Subcutaneous abdominal adipose tissue (tissue), 5 donors: ENCODE results near the gene GARIN5A.

ENCODE experiments used
- H3K27ac ChIP-seq: one replicate; pipeline ENCODE4 v1.7.0; 2013; ENCODE audit warnings: low read depth, mild to moderate bottlenecking, inconsistent platforms, low read length, moderate library complexity
- H3K27me3 ChIP-seq, 5 donors: one replicate each; pipeline ENCODE4 v1.7.0; 2013; ENCODE audit warnings: low read length in 5 of 5, inconsistent platforms in 1 of 5; ENCODE audit not compliant: control insufficient read depth in 5 of 5, insufficient read depth in 4 of 5
- H3K36me3 ChIP-seq, 5 donors: one replicate each; pipeline ENCODE4 v1.7.0; 2013; ENCODE audit warnings: low read length in 5 of 5; ENCODE audit not compliant: control insufficient read depth in 5 of 5, insufficient read depth in 5 of 5
- H3K4me1 ChIP-seq, 5 donors: one replicate each; pipeline ENCODE4 v1.7.0; 2013; ENCODE audit warnings: low read length in 5 of 5, mild to moderate bottlenecking in 3 of 5, moderate library complexity in 1 of 5; ENCODE audit not compliant: control insufficient read depth in 5 of 5, insufficient read depth in 5 of 5
- H3K4me3 ChIP-seq, 5 donors: one replicate each; pipeline ENCODE4 v1.7.0; 2013; ENCODE audit warnings: low read length in 5 of 5, low read depth in 1 of 5
- H3K9ac ChIP-seq, 5 donors: one replicate each; pipeline ENCODE4 v1.7.0; 2013; ENCODE audit warnings: low read length in 5 of 5, mild to moderate bottlenecking in 4 of 5, moderate library complexity in 3 of 5
- H3K9me3 ChIP-seq, 5 donors: one replicate each; pipeline ENCODE4 v1.7.0; 2013; ENCODE audit warnings: low read length in 5 of 5; ENCODE audit not compliant: control insufficient read depth in 5 of 5
- donor health status: healthy.
- donor health status: healthy.
- donor health status: healthy.
- donor health status: healthy.
- donor health status: healthy.

GARIN5A gene

DNA sequence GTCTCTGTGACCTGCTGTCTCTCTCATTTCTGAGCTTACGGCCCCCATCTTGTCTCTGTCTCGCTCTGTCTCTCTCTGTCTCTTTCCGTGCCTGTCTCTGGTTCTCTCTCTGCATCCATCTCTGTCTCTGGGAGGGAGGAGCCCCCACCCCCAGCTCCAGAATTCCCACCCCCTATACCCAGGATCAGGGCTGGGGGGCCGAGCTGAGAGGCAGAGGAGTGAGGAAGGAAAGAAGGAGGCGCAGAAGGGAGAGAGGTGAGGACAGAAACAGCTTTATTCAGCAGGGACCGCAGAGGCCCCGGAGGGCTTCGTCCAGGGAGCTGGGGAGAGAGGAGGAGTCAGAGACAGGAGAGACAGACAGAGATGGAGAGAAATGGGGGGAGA lies 20.4 kb upstream of the GARIN5A start:
- Histone ChIP-seq H3K36me3 (no peaks in the 10 kb centered on the region), H3K9ac (no peak overlapping the region), H3K27me3 (peaks cover 0 to 27% (median 7%) of the 10 kb centered on the region in 5 donors), H3K9me3 (no peaks in the 10 kb centered on the region), H3K4me1 (peaks cover 0 to 5% (median 0%) of the 10 kb centered on the region in 5 donors), H3K27ac (no peak overlapping the region), H3K4me3 (no peak overlapping the region)

DNA sequence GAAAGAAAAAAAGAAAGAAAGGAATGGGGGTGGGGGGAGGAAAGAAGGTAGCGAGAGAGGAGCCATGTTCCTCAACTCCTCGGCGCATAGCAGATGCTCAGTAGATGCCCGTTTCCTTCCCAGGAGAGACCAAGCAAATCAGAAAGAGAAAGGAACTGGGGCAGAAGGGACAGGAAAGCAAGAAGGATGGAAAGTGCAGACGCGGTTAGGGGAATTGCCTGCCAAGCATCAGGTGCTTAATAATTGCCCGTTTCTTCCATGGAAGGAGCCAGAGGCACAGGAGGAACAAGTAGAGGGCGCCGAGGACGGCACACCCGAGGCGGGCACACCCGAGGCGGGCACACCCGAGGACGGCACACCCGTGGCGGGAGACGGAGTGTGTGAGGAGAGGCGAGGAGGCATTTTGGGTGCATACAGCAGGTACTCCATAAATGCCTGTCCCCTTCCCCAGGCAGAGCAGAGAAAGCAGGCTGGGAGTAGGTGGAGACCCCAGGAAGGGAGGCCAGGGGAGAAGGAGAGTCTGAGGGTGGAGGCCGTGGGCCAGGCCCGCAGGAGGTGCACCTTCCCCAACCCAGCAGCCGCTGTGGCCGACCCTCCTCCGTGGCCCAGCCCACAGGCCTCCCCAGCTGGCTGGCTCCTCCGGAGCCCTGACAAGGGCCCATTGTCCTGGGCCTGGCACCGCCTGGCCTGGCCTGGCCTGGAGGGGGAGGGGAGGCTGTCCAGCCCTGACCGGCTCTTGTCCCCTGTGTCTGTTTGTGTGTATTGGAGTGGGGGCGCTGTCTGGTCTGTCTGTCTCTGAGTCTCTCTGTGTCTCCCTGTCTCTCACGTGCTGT lies 19.8 kb upstream of the GARIN5A start:
- Histone ChIP-seq H3K4me1 (peaks cover 0 to 9% (median 0%) of the 10 kb centered on the region in 5 donors), H3K36me3 (no peaks in the 10 kb centered on the region), H3K9ac (no peak overlapping the region), H3K4me3 (no peak overlapping the region), H3K9me3 (no peaks in the 10 kb centered on the region), H3K27me3 (peaks cover 5 to 33% (median 10%) of the 10 kb centered on the region in 5 donors), H3K27ac (no peak overlapping the region)

DNA sequence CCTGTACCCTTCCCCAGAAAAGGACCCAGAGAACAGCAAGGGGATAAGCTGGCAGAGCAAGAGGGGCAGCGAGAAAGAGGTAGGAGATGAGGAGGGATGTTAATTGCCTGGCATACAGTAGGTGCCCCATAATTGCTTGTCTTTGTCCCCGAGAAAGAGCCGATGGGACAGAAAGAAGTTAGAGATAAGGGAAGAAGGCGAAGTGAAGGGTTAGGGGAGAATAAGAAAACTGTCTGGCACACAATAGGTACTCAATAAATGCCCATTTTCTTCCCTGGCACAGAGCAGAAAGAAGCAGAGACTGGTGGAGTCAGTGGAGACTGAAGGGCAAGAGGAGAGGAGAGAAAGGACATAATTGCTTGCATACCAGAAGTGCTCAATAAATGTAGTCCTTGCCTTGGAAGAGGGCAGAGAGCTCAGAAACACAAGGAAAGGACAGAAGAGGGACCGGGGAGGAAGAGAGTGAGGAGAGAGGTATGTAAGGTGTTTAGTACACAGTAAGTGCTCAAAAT lies 18.4 kb upstream of the GARIN5A start:
- no peak overlapping the region for H3K4me3 ChIP-seq
- H3K9ac ChIP-seq: no peak overlapping the region
- no peak overlapping the region for H3K27ac ChIP-seq
- H3K36me3 ChIP-seq: no peaks in the 10 kb centered on the region
- H3K4me1 ChIP-seq: peaks cover 0 to 11% (median 0%) of the 10 kb centered on the region in 5 donors
- peaks cover 0 to 3% (median 0%) of the 10 kb centered on the region in 5 donors for H3K9me3 ChIP-seq
- peaks cover 7 to 41% (median 18%) of the 10 kb centered on the region in 5 donors for H3K27me3 ChIP-seq

DNA sequence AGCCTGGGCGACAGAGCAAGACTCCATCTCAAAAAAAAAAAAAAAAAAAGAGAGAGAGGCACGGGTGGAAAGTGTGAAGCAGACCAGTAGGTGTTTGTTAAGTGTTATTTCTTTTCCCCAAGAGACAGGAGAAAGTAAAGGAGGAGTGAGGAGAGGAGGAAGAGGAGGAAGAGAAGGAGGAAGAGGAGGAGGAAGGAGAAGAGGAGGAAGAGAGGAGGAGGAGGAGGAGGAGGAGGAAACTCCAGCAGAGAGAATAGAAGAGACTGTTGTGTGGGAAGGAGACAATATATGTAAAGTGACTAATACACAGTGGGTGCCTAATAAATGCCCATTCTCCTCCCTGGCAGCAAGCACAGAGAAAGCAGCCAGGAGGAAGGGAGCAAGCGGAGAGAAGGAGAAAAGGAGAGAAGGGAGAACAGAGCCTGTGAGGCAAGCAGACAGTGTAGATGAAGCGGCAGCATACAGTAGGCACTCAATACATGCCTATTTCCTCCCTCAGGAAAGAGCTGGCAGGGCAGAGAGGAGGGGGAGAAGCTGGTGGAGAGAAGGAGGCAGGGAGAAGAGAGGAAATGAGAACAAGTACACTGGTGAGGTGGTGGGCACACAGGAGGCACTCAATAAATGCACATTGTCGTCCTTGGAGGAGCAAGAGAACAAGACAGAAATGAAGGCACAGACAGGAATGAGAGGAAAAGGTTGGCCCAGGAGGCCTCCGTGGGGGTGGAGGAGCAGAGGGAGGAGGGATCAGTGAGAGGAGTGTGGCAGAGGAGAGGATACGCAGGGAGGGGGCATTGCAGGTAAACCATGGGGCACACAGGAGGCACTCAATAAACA lies 17.8 kb upstream of the GARIN5A start:
- Histone ChIP-seq H3K4me3 (no peak overlapping the region), H3K27me3 (peaks cover 7 to 40% (median 21%) of the 10 kb centered on the region in 5 donors)

DNA sequence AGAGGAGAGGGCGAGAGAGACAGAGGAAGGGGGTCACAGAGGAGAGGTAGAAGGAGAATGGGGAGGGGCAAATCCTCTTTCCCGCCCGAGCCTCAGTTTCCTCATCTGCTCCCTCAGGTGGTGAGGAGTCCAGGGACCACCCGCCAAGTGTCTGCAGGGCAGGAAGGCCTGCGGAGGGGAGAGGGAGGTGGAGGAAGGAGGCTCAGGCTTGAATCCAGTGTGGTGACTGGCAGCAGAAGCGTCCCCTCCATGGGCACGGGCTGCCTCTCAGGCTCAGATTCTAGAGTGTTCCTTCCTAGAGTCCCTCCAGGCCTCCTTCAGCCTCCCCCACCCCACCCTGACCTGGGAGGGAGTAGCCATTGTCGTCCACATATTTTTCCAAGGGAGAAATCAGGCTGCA lies 16.5 kb upstream of the GARIN5A start:
- Histone ChIP-seq H3K9ac (no peak overlapping the region), H3K27me3 (peaks cover 7 to 45% (median 31%) of the 10 kb centered on the region in 5 donors), H3K4me1 (peaks cover 0 to 14% (median 4%) of the 10 kb centered on the region in 5 donors), H3K9me3 (peaks cover 0 to 3% (median 0%) of the 10 kb centered on the region in 5 donors), H3K27ac (no peak overlapping the region), H3K36me3 (no peaks in the 10 kb centered on the region), H3K4me3 (no peak overlapping the region)

More for the DNA sequence above, 17.8 kb upstream of the GARIN5A start:
- H3K9ac ChIP-seq: no peak overlapping the region
- H3K9me3 ChIP-seq: peaks cover 0 to 3% (median 0%) of the 10 kb centered on the region in 5 donors
- no peak overlapping the region for H3K27ac ChIP-seq
- no peaks in the 10 kb centered on the region for H3K36me3 ChIP-seq
- H3K4me1 ChIP-seq: peaks cover 0 to 11% (median 0%) of the 10 kb centered on the region in 5 donors

DNA sequence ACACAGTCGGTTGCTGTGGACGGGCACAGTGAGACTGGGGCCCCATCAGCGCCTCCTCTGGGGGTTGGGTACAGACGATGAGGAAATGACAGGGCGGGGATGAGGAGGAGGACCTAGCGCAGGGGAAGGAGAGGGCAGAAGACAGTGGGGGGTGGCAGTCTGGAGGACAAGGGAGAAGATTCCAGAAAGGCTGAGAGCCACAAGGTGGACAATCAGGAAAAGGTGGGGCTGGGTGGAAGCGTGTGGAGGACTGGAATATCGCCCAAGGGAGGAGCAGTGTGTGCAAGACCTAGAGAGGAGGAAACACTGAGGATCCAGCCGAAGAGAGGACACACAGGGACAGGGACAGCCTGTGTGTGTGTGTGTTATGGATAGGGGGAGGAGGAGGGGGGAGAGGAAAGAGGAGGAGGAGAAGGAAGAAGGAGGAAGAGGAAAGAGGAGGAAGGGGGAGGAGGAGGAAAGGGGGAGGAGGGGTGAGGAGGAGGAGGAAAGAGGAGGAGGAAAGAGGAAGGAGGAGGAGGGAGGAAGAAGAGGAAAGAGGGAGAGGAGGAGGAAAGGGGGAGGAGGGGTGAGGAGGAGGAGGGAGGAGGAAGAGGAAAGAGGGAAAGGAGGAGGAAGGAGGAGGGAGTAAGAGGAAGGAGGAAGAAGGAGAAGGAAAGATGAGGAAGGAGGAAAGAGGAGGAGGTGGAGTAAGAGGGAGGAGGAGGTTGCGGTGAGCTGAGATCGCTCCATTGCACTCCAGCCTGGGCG lies 15.8 kb upstream of the GARIN5A start:
- Histone ChIP-seq H3K4me1 (peaks cover 0 to 14% (median 4%) of the 10 kb centered on the region in 5 donors), H3K4me3 (no peak overlapping the region), H3K9ac (no peak overlapping the region), H3K27ac (no peak overlapping the region), H3K27me3 (peaks cover 8 to 48% (median 34%) of the 10 kb centered on the region in 5 donors), H3K9me3 (peaks cover 0 to 3% (median 0%) of the 10 kb centered on the region in 5 donors), H3K36me3 (no peaks in the 10 kb centered on the region)

DNA sequence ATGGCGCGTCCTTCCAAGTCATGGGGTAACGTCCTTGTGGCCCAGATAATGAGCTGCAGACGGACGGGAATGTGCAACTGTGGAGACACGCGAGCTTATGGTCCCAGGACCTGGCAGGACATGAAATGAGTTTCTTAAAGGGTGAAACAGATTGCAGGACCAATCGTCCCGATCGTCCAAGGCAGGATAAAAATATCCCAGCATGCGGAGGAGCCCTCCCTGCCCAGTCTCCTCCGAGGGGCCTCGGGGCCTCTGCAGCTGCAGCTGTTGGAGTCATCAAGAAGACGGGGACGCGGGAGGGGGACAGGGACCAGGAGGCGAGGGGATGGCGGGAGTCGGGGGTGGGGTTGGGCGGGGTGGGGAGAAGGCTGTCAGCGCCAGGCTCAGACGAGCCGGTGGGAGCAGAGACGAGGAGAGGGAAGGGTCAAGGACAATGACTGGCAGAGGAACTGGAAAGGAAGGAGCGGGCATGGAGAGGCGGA lies 14.4 kb upstream of the GARIN5A start:
- Histone ChIP-seq H3K27ac (no peak overlapping the region), H3K27me3 (peaks cover 14 to 52% (median 30%) of the 10 kb centered on the region in 5 donors), H3K9me3 (peaks cover 0 to 3% (median 0%) of the 10 kb centered on the region in 5 donors), H3K4me1 (peaks cover 0 to 14% (median 4%) of the 10 kb centered on the region in 5 donors), H3K36me3 (no peaks in the 10 kb centered on the region), H3K4me3 (no peak overlapping the region), H3K9ac (no peak overlapping the region)

DNA sequence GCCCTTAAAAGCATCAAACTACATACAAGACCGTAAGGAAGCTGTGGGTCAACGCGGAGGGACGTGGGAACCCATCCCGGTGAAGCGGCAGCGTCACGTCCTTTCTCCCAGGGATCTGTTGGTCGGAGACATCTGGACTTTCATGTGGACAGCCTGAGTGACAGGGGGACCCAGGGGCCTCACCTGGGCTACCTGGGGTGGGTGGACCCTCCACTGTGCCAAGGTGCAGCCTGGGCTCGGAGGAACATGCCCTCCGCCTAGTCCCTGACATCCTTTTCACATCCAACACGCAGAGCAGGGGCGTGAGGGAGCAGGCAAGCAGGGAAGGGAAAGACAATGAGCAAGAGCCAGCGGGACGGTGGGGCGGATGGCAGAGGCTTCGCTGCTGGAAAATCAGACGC lies 13.8 kb upstream of the GARIN5A start:
- Histone ChIP-seq H3K9ac (no peak overlapping the region), H3K9me3 (peaks cover 0 to 3% (median 0%) of the 10 kb centered on the region in 5 donors), H3K4me3 (no peak overlapping the region), H3K27me3 (peaks cover 14 to 52% (median 30%) of the 10 kb centered on the region in 5 donors), H3K27ac (no peak overlapping the region), H3K4me1 (peaks cover 0 to 14% (median 4%) of the 10 kb centered on the region in 5 donors), H3K36me3 (peaks cover 0 to under 1% (median 0%) of the 10 kb centered on the region in 5 donors)

DNA sequence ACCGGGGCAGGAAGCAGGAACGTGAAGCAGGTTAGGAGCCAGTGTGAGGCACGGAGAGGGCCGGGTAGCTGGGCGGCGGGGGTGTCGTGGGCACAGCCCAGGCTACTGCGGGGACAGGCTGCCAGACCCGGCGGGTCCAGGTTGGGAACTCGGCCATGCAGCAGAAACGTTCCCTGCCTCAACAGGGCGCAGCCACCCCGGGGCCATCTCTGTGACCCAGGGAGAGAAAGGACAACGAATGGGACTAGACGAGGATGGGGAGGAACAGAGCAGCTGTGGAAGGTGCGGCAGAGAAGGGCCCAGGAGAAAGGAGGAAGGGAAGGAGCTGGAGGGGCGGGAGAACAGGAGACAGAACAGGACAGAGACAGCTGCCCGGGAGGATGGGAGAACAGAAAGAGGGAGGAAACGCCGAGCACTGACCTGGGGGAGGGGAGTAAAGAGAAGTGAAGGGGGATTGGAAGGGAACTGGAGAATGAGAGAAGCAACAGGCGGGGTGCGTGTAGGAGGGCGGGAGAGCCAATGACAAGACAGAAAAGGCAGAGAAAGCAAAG lies 12.9 kb upstream of the GARIN5A start:
- peaks cover 14 to 44% (median 29%) of the 10 kb centered on the region in 5 donors for H3K27me3 ChIP-seq
- no peak overlapping the region for H3K9ac ChIP-seq
- no peak overlapping the region for H3K4me3 ChIP-seq
- peaks cover 0 to 14% (median 4%) of the 10 kb centered on the region in 5 donors for H3K4me1 ChIP-seq
- peaks cover 0 to 6% (median 0%) of the 10 kb centered on the region in 5 donors for H3K36me3 ChIP-seq
- peaks cover 0 to 3% (median 0%) of the 10 kb centered on the region in 5 donors for H3K9me3 ChIP-seq
- H3K27ac ChIP-seq: no peak overlapping the region
